ENCODE results near the gene ZBTB46.

DNA sequence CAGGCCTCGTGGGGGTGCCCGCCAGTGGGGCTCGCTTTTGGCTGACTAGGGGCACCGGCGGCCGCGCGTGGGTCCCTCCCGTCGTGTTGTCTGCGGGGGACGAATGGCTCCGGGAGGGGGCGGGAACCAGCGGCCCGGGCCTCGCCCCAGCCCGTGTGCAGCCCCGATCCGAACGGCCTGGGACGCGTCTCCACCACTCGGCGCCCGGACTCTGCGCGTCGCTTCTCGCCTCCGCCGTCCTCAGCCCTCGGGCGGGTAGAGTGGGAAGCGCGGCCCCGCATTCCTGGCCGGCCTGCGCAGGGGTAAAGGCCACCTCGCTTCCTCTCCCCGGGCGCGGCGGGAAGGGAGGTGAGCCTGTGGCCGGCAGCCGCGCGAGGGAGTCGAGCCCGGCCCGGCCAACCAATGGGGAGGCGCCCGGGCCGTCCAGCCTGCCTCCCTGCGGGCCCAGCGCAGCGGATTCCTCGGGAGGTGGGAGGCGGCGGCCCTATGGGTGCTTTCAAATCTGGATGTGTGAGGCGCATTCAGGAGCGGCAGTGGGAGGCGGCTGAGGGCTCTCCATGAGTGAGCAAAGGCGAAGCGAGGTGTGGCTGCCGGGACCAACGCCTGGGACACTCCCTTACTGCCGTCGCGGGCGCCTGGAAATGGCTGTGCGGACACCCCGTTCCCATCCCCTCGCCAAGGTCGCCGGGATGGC lies 1.1 kb upstream of the ZBTB46 start:
- TF ChIP-seq POLR2A (IDR thresholded peaks at IDR 0.05), result no peak
- TF ChIP-seq, protein P1, sequence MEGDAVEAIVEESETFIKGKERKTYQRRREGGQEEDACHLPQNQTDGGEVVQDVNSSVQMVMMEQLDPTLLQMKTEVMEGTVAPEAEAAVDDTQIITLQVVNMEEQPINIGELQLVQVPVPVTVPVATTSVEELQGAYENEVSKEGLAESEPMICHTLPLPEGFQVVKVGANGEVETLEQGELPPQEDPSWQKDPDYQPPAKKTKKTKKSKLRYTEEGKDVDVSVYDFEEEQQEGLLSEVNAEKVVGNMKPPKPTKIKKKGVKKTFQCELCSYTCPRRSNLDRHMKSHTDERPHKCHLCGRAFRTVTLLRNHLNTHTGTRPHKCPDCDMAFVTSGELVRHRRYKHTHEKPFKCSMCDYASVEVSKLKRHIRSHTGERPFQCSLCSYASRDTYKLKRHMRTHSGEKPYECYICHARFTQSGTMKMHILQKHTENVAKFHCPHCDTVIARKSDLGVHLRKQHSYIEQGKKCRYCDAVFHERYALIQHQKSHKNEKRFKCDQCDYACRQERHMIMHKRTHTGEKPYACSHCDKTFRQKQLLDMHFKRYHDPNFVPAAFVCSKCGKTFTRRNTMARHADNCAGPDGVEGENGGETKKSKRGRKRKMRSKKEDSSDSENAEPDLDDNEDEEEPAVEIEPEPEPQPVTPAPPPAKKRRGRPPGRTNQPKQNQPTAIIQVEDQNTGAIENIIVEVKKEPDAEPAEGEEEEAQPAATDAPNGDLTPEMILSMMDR (IDR thresholded peaks at IDR 0.05), result no peak
